Prostate gland (tissue), 2 donors: ENCODE data around the gene FAM193A. TPM values are rescaled to one million over a fixed set of nuclear protein-coding genes. Genes with fewer than 3 reads are reported as not detected.

ENCODE experiments used
- DNase-seq: peaks from one replicate; pipeline ENCODE4 v3.0.0-alpha.2; 2019; ENCODE audit warnings: low spot score
- H3K27ac ChIP-seq, 2 donors: fragments of 200-600 bp; sonication (generic); 2 replicates each; pipeline ENCODE4 v1.5.1; 2017 to 2019
- H3K27me3 ChIP-seq: fragments of 200-600 bp; sonication (generic); replicated peaks from 2 replicates; pipeline ENCODE4 v1.5.1; 2019; ENCODE audit not compliant: insufficient read depth
- H3K36me3 ChIP-seq, 2 donors: fragments of 200-600 bp; sonication (generic); 1 replicate in 1 of 2; 2 replicates in 1 of 2; pipeline versions ENCODE4 v1.5.1 to v1.8.1; 2017 to 2019
- H3K4me1 ChIP-seq: fragments of 200-600 bp; sonication (generic); replicated peaks from 2 replicates; pipeline ENCODE4 v1.5.1; 2019
- H3K4me3 ChIP-seq, 2 donors: fragments of 200-600 bp; sonication (generic); 2 replicates each; pipeline ENCODE4 v1.5.1; 2017 to 2019
- H3K9me3 ChIP-seq: fragments of 200-600 bp; sonication (generic); 2 replicates; pipeline ENCODE4 v1.5.1; 2017
- CTCF ChIP-seq, 4 experiments: fragments of 200-600 bp in 2 of 4; fragments of 450-650 bp in 2 of 4; sonication (generic) in 2 of 4; IDR thresholded peaks; 1 replicate in 3 of 4; 2 replicates in 1 of 4; pipeline ENCODE4 v1.5.1; 2016 to 2019; ENCODE audit warnings: antibody characterized with exemption in 4 of 4, mild to moderate bottlenecking in 2 of 4, moderate library complexity in 2 of 4
- POLR2A ChIP-seq: fragments of 450-650 bp; IDR thresholded peaks from one replicate; pipeline ENCODE4 v1.6.1; 2016; ENCODE audit warnings: antibody characterized with exemption, mild to moderate bottlenecking
- POLR2AphosphoS5 ChIP-seq: sonication (generic); formaldehyde crosslinking; IDR thresholded peaks from one replicate; pipeline ENCODE4 v1.6.1; 2017; ENCODE audit warnings: antibody characterized with exemption
- WGBS: methylation state at CpG from one replicate; pipeline ENCODE4 v1.1.5; 2018; 5-methylcytosine and 5-hydroxymethylcytosine counted together
- intact Hi-C: fragments of 100-400 bp; cut with DNase I; formaldehyde crosslinking; loops from one replicate; pipeline ENCODE4 v1.14.2; 2022
- total RNA-seq, 2 donors: library from RNA; depleted of rRNA; stranded (reverse); fragments of >200 nt; gene quantifications; one replicate each; pipeline ENCODE4 v1.1.0, GENCODE V29; 2016

Gene FAM193A
- total RNA-seq, 2 donors from 2014 or later = 24.1 to 53.1 TPM

- Histone ChIP-seq H3K27me3 (no peaks in the 10 kb centered on the region), H3K36me3 (no peaks in the 10 kb centered on the region), H3K27ac (no peak overlapping the region), H3K9me3 (no peaks in the 10 kb centered on the region), H3K4me1 (peaks cover 4% of the 10 kb centered on the region), H3K4me3 (no peak overlapping the region)
- intact Hi-C loops = no loop called here
- TF ChIP-seq POLR2AphosphoS5 = no peak
- TF ChIP-seq CTCF (IDR thresholded peaks at IDR 0.05) = no peak
- no peak for TF ChIP-seq POLR2A
- no peak for DNase-seq
- WGBS = 89% methylated on average over 7 of the region's 7 CpGs
Observed at GRCh38 chr4:2638730-2639129, 102.3 kb downstream of the FAM193A start.

GRCh38 chr4:2642968-2643367 lies 106.5 kb downstream of the FAM193A start:
- Histone ChIP-seq H3K4me1 (no peaks in the 10 kb centered on the region), H3K36me3 (peaks cover 6 to 8% of the 10 kb centered on the region in 2 donors), H3K27me3 (no peaks in the 10 kb centered on the region), H3K4me3 (no peak overlapping the region), H3K27ac (no peak overlapping the region), H3K9me3 (no peaks in the 10 kb centered on the region)
- DNase-seq = no peak
- WGBS = 92% methylated on average over 7 of the region's 7 CpGs
- no peak for TF ChIP-seq CTCF (IDR thresholded peaks at IDR 0.05)
- no peak for TF ChIP-seq POLR2A
- no peak for TF ChIP-seq POLR2AphosphoS5
- intact Hi-C loops = no loop called here

- intact Hi-C loops = no loop called here
- Histone ChIP-seq H3K27me3 (no peaks in the 10 kb centered on the region), H3K36me3 (peaks cover 6 to 8% of the 10 kb centered on the region in 2 donors), H3K4me1 (no peaks in the 10 kb centered on the region), H3K27ac (no peak overlapping the region), H3K9me3 (no peaks in the 10 kb centered on the region), H3K4me3 (no peak overlapping the region)
- no peak for DNase-seq
- 90% methylated on average over 5 of the region's 5 CpGs for WGBS
- no peak for TF ChIP-seq CTCF (IDR thresholded peaks at IDR 0.05)
- TF ChIP-seq POLR2AphosphoS5 = no peak
- no peak for TF ChIP-seq POLR2A
Observed at GRCh38 chr4:2643555-2643954, 107.1 kb downstream of the FAM193A start.

- H3K4me1 ChIP-seq = no peaks in the 10 kb centered on the region
- TF ChIP-seq POLR2A (no peak), POLR2AphosphoS5 (no peak), CTCF (IDR thresholded peaks at IDR 0.05) (no peak)
- no peaks in the 10 kb centered on the region for H3K9me3 ChIP-seq
- H3K36me3 ChIP-seq = peaks cover 6 to 8% of the 10 kb centered on the region in 2 donors
- 93% methylated on average over 22 of the region's 22 CpGs for WGBS
- DNase-seq = no peak
- intact Hi-C loops = no loop called here
- no peak overlapping the region for H3K27ac ChIP-seq
- no peak overlapping the region for H3K4me3 ChIP-seq
- H3K27me3 ChIP-seq = no peaks in the 10 kb centered on the region
Observed at GRCh38 chr4:2646396-2647149, 110.1 kb downstream of the FAM193A start.
